ENCODE data around the gene TRAPPC4.
"Not testable (repeated sequence)": the region's sequence is repeated elsewhere in the genome, so short reads cannot be mapped to it uniquely, and the experiment has no call there.

TRAPPC4 gene

GRCh38 chr11:119038884-119039283 is 20.3 kb downstream of the TRAPPC4 start:
- no peak for DNase-seq

GRCh38 chr11:119039471-119039870 is 20.9 kb downstream of the TRAPPC4 start:
- DNase-seq, result peak; percentile 27

- no peak for DNase-seq
These were observed 23.4 kb downstream of the TRAPPC4 start for GRCh38 chr11:119041821-119042514.

GRCh38 chr11:119042927-119043326 is 24.4 kb downstream of the TRAPPC4 start:
- no peak for DNase-seq

- DNase-seq, result peak; percentile 23
These were observed 26.1 kb downstream of the TRAPPC4 start for GRCh38 chr11:119044708-119045107.

- no peak for DNase-seq
These were observed 27.9 kb downstream of the TRAPPC4 start for GRCh38 chr11:119046489-119046888.

- no peak for DNase-seq
These were observed 28.6 kb downstream of the TRAPPC4 start for GRCh38 chr11:119047205-119047604.

- DNase-seq, result no peak
These were observed 30.1 kb downstream of the TRAPPC4 start for GRCh38 chr11:119048644-119049043.

GRCh38 chr11:119049081-119049480 is 30.5 kb downstream of the TRAPPC4 start:
- no peak for DNase-seq

GRCh38 chr11:119051440-119052162 is 33.0 kb downstream of the TRAPPC4 start:
- DNase-seq, result no peak

- no peak for DNase-seq
These were observed 33.7 kb downstream of the TRAPPC4 start for GRCh38 chr11:119052163-119052814.

GRCh38 chr11:119054418-119054817 is 35.9 kb downstream of the TRAPPC4 start:
- DNase-seq, result no peak

GRCh38 chr11:119055901-119056300 is 37.3 kb downstream of the TRAPPC4 start:
- peak; percentile 18 for DNase-seq

GRCh38 chr11:119056421-119056999 is 37.9 kb downstream of the TRAPPC4 start:
- peak; percentile 42 for DNase-seq

GRCh38 chr11:119057000-119057769 is 38.6 kb downstream of the TRAPPC4 start, which contains the start of gene HYOU1:
Gene HYOU1 (minus strand): TSS chr11:119057205. CDS start chr11:119056160, 1,045 bp downstream.
- DNase-seq, result peak; percentile 98

GRCh38 chr11:119059128-119059527 is 40.6 kb downstream of the TRAPPC4 start:
- DNase-seq, result not testable (repeated sequence)

- no peak for DNase-seq
These were observed 42.7 kb downstream of the TRAPPC4 start for GRCh38 chr11:119061256-119061655.

- DNase-seq, result no peak
These were observed 44.2 kb downstream of the TRAPPC4 start for GRCh38 chr11:119062779-119063178.

GRCh38 chr11:119065369-119065768 is 46.8 kb downstream of the TRAPPC4 start:
- DNase-seq, result peak; percentile 44

- peak; percentile 95 for DNase-seq
These were observed 49.0 kb downstream of the TRAPPC4 start, which contains the start of gene VPS11 for GRCh38 chr11:119067371-119068222. Gene VPS11 (plus strand): TSS chr11:119067818. CDS start chr11:119067824, 6 bp downstream.

All from NCI-H82 (cell line).